GM06990 (cell line): ENCODE data around the gene UGT1A5.
"Not testable (repeated sequence)": the region's sequence is repeated elsewhere in the genome, so short reads cannot be mapped to it uniquely, and the experiment has no call there.

Experiments
- DNase-seq: peaks from one replicate; pipeline ENCODE4 v3.0.0-alpha.2; 2011; ENCODE audit not compliant: insufficient read length; ENCODE audit errors: extremely low read depth
- H3K27me3 ChIP-seq: replicated peaks from 2 replicates; pipeline ENCODE4 v1.6.0; 2011; ENCODE audit warnings: low read length; ENCODE audit not compliant: control insufficient read depth, insufficient read depth
- H3K36me3 ChIP-seq: 2 replicates; pipeline ENCODE4 v1.5.1; 2011; ENCODE audit warnings: low read length; ENCODE audit not compliant: control insufficient read depth, insufficient read depth
- H3K4me3 ChIP-seq: replicated peaks from 2 replicates; pipeline ENCODE4 v1.5.1; 2011; ENCODE audit warnings: low read depth, mild to moderate bottlenecking, control low read depth, low read length
- TF ChIP-seq, protein P1 (sequence below): IDR thresholded peaks from 2 replicates; pipeline ENCODE4 v1.5.1; 2011; ENCODE audit warnings: low read length, control low read depth, mild to moderate bottlenecking, inconsistent platforms; ENCODE audit not compliant: insufficient read depth, poor library complexity, severe bottlenecking

Gene UGT1A5

DNA sequence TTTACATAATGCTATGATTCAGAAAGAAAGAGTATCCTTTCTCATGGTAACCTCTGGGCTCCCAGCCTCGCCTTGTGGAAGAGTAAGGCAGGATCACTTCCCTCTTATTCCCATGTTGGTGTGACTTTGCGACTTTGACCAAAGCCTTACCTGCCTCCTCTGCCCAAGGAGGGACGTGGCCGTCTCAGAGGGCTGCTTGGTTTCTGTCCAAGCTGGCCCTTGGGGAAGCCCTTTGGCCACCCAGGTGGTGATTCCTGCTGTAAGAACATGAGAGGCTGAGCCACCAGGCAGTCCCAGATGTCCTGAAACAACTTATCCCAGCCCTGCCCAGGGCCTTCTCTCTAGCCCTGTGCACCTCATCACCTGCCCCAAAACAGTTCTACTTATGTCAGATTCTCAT is 14.0 kb upstream of the UGT1A5 start:
- Histone ChIP-seq H3K36me3 (no peaks in the 10 kb centered on the region), H3K4me3 (no peak overlapping the region), H3K27me3 (no peaks in the 10 kb centered on the region)
- no peak for DNase-seq
- TF ChIP-seq, protein P1, sequence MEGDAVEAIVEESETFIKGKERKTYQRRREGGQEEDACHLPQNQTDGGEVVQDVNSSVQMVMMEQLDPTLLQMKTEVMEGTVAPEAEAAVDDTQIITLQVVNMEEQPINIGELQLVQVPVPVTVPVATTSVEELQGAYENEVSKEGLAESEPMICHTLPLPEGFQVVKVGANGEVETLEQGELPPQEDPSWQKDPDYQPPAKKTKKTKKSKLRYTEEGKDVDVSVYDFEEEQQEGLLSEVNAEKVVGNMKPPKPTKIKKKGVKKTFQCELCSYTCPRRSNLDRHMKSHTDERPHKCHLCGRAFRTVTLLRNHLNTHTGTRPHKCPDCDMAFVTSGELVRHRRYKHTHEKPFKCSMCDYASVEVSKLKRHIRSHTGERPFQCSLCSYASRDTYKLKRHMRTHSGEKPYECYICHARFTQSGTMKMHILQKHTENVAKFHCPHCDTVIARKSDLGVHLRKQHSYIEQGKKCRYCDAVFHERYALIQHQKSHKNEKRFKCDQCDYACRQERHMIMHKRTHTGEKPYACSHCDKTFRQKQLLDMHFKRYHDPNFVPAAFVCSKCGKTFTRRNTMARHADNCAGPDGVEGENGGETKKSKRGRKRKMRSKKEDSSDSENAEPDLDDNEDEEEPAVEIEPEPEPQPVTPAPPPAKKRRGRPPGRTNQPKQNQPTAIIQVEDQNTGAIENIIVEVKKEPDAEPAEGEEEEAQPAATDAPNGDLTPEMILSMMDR, result no peak

DNA sequence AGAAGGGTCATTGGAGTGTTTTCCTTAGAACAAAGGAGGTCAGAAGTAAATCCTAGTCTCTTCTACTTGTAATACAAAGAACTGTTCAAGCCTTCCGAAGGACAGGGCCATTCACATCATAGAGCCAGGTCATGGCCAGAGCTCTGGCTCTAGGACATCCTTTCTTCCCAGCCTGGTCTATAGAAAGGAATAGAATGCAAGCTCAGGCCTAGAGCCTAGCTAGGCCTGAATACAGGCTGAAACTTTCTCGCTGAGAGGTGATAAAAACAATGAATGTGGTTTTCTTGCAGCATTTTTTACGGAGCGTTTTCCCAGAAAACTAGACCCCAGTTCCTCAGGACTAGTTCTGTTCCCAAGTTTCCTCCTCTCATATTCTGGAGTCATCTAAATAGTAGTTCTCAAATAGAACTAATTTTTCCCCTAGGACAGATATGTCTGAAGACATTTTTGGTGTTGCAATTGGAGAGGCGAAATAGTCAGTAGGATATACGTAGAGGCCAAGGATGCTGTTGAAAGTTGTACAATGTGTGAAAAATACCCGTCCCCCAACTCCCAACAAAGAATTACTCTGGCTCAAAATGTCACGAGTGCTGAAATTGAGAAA is 13.2 kb upstream of the UGT1A5 start:
- Histone ChIP-seq H3K36me3 (no peaks in the 10 kb centered on the region), H3K4me3 (no peak overlapping the region), H3K27me3 (no peaks in the 10 kb centered on the region)
- no peak for DNase-seq
- TF ChIP-seq, protein P1, result no peak

DNA sequence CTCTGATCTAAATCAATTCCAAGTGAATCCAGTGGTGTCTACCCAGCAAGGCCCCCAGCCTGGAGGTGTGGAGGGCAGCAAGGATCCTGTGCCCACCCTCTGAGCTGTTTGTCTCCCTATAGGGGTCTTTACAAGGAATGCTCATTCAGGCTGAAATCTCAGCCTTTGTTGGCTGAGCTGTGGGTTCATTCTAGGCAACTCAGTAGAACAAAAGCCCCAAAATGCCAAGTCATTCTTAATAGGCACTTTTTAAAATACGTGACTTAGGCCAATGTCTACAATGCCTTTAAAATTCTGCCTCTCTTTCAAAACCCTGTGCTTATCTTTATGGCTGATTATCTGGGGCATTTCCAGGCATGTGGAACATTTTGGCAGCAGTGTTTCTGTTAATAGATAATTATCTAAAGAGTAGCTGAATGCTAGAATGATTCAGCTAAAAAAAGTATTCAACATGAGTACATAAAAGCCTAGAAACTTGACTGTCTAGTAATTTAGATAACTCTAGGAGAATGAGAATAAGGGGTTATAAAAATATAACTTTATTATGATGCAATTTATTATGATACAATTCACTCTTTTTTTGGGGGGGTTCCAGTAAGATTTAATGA is 12.6 kb upstream of the UGT1A5 start:
- TF ChIP-seq, protein P1, result no peak
- no peak for DNase-seq
- Histone ChIP-seq H3K36me3 (no peaks in the 10 kb centered on the region), H3K4me3 (no peak overlapping the region), H3K27me3 (no peaks in the 10 kb centered on the region)

DNA sequence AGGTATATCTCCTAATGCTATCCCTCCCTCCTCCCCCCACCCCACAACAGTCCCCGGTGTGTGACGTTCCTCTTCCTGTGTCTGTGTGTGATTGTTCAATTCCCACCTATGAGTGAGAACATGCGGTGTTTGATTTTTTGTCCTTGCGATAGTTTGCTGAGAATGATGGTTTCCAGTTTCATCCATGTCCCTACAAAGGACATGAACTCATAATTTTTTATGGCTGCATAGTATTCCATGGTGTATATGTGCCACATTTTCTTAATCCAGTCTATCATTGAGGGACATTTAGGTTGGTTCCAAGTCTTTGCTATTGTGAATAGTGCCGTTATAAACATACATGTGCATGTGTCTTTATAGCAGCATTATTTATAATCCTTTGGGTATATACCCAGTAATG is 11.9 kb upstream of the UGT1A5 start:
- DNase-seq, H3K4me3 ChIP-seq, H3K27me3 ChIP-seq: not testable (repeated sequence)

DNA sequence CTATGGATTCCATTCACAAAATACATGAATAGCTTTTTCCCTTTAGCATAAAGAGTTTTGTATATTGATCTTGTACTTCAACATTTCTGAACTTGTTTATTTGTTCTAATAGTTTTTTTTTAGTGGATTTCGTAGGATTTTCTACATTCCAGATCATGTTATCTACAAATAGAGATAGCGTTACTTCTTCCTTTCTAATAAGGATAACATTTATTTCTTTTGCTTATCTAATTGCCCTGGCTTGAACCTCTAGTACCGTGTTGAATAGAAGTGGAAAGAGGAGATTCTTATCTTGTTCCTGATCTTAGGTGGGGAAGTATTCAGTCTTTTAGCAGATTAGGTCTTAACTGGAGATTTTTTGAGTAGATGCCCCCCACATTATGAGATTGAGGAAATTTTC is 10.5 kb upstream of the UGT1A5 start:
- no peak overlapping the region for H3K4me3 ChIP-seq
- no peak for DNase-seq
- TF ChIP-seq, protein P1, result no peak
- H3K27me3 ChIP-seq, result no peaks in the 10 kb centered on the region
- H3K36me3 ChIP-seq, result no peaks in the 10 kb centered on the region

More for the DNA sequence above, 11.9 kb upstream of the UGT1A5 start:
- not testable (repeated sequence) for H3K36me3 ChIP-seq

DNA sequence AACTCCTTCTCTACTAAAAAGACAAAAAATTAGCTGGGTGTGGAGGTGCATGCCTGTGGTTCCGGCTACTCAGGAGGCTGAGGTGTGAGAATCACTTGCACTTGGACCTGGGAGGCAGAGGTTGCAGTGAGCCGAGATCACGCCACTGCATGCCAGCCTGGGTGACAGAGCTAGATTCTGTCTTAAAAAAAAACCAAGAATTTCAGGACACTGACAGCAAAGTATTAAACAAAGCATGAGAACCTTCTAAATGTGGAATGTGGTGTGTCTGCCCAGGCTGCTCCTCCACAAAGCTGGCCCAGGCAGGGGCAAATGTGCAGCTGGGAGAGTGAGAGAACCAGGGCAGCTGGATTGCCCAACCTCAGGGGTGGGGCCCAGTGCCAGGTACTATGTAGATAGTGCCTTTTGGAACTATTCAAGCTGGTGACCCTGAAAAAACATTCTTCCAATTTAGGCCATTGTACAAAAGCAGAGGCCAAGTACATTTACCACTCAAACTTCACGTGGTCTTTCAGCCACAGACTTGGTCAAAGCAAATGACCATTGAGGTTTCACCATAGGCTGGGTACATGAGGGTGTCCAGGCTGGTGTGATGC is 6.7 kb upstream of the UGT1A5 start:
- Histone ChIP-seq H3K4me3 (no peak overlapping the region), H3K36me3 (no peaks in the 10 kb centered on the region), H3K27me3 (no peaks in the 10 kb centered on the region)
- DNase-seq, result no peak
- TF ChIP-seq, protein P1, result no peak
